Skeletal muscle tissue (tissue), 4 donors: Measurements from ENCODE around the gene WNT7B. TPM values are rescaled to one million over a fixed set of nuclear protein-coding genes. Genes with fewer than 3 reads are reported as not detected.

Experiments
- H3K27ac ChIP-seq: one replicate; pipeline ENCODE4 v1.7.0; 2013; ENCODE audit warnings: mild to moderate bottlenecking, low read depth, low read length, inconsistent platforms
- H3K27me3 ChIP-seq, 3 donors: one replicate each; pipeline ENCODE4 v1.7.0; 2013; ENCODE audit warnings: low read length in 3 of 3; ENCODE audit not compliant: control insufficient read depth in 3 of 3, insufficient read depth in 3 of 3
- H3K36me3 ChIP-seq, 3 donors: one replicate each; pipeline ENCODE4 v1.7.0; 2013; ENCODE audit warnings: low read length in 3 of 3; ENCODE audit not compliant: control insufficient read depth in 3 of 3, insufficient read depth in 3 of 3
- H3K4me1 ChIP-seq, 3 donors: one replicate each; pipeline ENCODE4 v1.7.0; 2013; ENCODE audit warnings: low read length in 3 of 3, mild to moderate bottlenecking in 3 of 3; ENCODE audit not compliant: control insufficient read depth in 3 of 3, insufficient read depth in 3 of 3
- H3K4me3 ChIP-seq, 3 donors: one replicate each; pipeline ENCODE4 v1.7.0; 2013; ENCODE audit warnings: low read length in 3 of 3
- H3K9ac ChIP-seq, 3 donors: one replicate each; pipeline ENCODE4 v1.7.0; 2013; ENCODE audit warnings: low read length in 3 of 3, mild to moderate bottlenecking in 3 of 3, moderate library complexity in 2 of 3, low read depth in 1 of 3
- H3K9me3 ChIP-seq, 3 donors: one replicate each; pipeline ENCODE4 v1.7.0; 2013; ENCODE audit warnings: low read length in 3 of 3; ENCODE audit not compliant: control insufficient read depth in 3 of 3
- total RNA-seq: library from RNA; depleted of rRNA; stranded (reverse); fragments of >200 nt; gene quantifications from one replicate; pipeline ENCODE4 v1.2.3, GENCODE V29; 2014
- donor health status: Osteomylitis.

WNT7B gene
- total RNA-seq, 1 donor from 2014 or later, result not detected

DNA sequence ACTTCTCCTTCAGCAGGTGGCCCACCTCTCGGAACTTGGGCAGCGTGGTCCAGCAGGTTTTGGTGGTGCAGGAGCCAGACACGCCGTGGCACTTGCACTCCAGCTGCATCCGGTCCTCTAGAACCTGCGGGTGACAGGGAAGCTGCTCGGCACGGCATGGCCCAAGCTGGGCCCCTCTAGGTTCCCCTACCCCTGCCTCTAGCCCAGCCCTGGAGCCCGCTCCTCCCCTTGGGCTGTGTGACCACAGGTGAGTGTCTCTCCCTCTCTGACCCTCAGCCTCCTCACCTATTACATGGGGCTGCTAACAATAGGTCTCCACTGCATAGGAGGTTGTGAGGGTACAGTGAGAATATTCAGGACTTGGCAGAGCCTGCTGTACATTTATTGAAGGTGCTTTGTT lies 53.8 kb downstream of the WNT7B start:
- no peak overlapping the region for H3K9ac ChIP-seq
- no peaks in the 10 kb centered on the region for H3K4me1 ChIP-seq
- no peaks in the 10 kb centered on the region for H3K36me3 ChIP-seq
- no peak overlapping the region for H3K27ac ChIP-seq
- H3K4me3 ChIP-seq, result no peak overlapping the region
- no peaks in the 10 kb centered on the region for H3K9me3 ChIP-seq
- peaks cover 0 to 31% (median 12%) of the 10 kb centered on the region in 3 donors for H3K27me3 ChIP-seq

DNA sequence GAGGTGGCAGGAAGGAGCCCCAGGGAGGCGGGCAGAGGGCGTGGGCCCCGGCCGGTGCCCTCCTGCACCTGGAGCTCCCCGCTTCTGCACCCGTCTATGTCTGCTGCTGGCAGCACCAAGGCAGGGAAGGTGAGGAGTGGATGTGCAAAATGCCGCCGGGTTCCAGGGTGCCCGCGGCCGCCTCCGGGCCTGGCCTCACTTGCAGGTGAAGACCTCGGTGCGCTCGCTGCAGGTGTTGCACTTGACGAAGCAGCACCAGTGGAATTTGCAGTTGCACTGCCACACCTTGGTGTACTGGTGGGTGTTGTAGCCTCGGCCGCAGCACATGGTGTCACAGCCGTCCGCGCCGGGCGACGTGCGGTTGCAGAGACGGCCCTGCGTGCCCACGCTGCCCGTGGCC lies 54.3 kb downstream of the WNT7B start:
- H3K36me3 ChIP-seq, result no peaks in the 10 kb centered on the region
- H3K4me3 ChIP-seq, result no peak overlapping the region

GRCh38 chr22:45922256-45922655 lies 54.7 kb downstream of the WNT7B start:
- Histone ChIP-seq H3K4me1 (no peaks in the 10 kb centered on the region), H3K9me3 (no peaks in the 10 kb centered on the region), H3K36me3 (no peaks in the 10 kb centered on the region), H3K27me3 (peaks cover 0 to 37% (median 19%) of the 10 kb centered on the region in 3 donors), H3K27ac (no peak overlapping the region), H3K9ac (no peak overlapping the region), H3K4me3 (no peak overlapping the region)

More for the DNA sequence above, 54.3 kb downstream of the WNT7B start:
- H3K9me3 ChIP-seq, result no peaks in the 10 kb centered on the region
- H3K9ac ChIP-seq, result no peak overlapping the region
- no peaks in the 10 kb centered on the region for H3K4me1 ChIP-seq
- H3K27ac ChIP-seq, result no peak overlapping the region
- H3K27me3 ChIP-seq, result peaks cover 0 to 36% (median 16%) of the 10 kb centered on the region in 3 donors

GRCh38 chr22:45919504-45920286 lies 57.3 kb downstream of the WNT7B start:
- Histone ChIP-seq H3K4me3 (no peak overlapping the region), H3K9ac (no peak overlapping the region), H3K4me1 (no peaks in the 10 kb centered on the region), H3K36me3 (no peaks in the 10 kb centered on the region), H3K9me3 (no peaks in the 10 kb centered on the region), H3K27ac (no peak overlapping the region), H3K27me3 (peaks cover 0 to 49% (median 19%) of the 10 kb centered on the region in 3 donors)

DNA sequence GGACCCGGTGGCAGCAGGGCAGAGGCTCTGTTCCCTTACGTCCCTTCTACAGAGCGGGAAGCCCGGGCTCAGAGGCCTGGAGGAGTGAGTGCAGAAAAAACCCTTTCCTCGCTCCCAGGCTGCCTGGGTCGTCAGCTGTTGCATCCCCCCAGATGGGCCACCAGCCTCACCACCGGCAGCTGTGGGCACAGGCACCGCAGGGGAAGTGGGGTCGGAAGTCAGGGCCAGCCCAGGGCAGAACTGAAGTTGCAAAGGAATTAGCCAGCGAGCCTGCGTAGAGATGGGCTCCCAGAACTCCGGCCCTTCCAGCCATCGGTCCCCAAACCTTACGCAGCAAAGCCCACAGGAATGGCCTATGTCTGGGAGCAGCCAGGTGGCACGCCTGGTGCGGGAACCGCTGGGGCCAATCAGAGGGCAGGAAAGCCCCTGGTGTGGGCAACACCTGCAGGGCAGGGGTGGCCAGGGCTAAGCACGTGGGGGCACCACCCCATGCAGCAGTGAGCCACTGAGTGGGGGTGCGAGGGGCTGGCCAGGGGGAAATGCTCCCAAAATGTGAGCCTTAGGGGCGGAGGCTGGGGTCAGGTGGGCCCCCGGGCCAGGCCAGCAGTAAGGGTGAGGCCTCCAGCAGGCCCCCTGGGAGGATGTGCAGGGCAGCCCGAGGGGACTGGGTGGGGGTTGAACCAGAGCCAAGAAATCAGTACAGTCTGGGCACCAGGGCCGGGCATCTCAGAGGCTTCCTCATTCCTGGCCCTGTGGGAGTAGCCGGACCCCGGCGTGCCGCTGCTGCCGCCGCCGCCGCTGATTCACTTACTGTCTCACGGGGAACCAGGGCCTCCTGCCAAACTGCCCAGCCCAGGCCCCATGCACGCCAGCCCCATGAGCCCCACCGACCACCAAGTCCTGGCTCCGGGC lies 58.2 kb downstream of the WNT7B start:
- peaks cover 0 to 51% (median 25%) of the 10 kb centered on the region in 3 donors for H3K27me3 ChIP-seq
- no peak overlapping the region for H3K4me3 ChIP-seq
- no peak overlapping the region for H3K27ac ChIP-seq
- no peaks in the 10 kb centered on the region for H3K4me1 ChIP-seq
- no peak overlapping the region for H3K9ac ChIP-seq
- H3K36me3 ChIP-seq, result no peaks in the 10 kb centered on the region
- H3K9me3 ChIP-seq, result no peaks in the 10 kb centered on the region

- Histone ChIP-seq H3K27me3 (peaks cover 0 to 46% (median 28%) of the 10 kb centered on the region in 3 donors), H3K4me3 (no peak overlapping the region), H3K4me1 (no peaks in the 10 kb centered on the region), H3K27ac (no peak overlapping the region), H3K9me3 (no peaks in the 10 kb centered on the region), H3K9ac (no peak overlapping the region), H3K36me3 (no peaks in the 10 kb centered on the region)
Observed at GRCh38 chr22:45917700-45918458, 59.1 kb downstream of the WNT7B start.

DNA sequence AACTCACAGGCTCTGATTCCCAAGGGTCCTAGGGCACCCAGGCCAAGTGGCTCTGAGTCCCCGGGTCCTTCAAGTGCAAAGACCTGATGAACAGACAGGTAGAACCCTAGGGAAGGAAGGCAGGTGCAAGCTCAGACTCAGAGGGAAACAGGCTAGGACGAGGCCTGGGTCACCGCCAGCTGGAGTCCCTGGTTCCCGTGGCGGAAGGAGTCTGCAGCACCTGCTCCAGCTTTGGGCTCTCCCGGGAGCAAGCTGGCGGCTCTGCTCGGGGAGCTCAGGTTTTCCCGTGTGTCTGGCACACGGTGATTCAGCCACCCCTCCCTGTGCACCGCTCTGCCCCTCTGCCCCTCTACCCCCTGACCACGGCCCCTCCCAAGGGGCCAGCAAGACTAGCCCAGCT lies 59.8 kb downstream of the WNT7B start:
- Histone ChIP-seq H3K9ac (no peak overlapping the region), H3K27me3 (peaks cover 0 to 43% (median 28%) of the 10 kb centered on the region in 3 donors), H3K36me3 (no peaks in the 10 kb centered on the region)

DNA sequence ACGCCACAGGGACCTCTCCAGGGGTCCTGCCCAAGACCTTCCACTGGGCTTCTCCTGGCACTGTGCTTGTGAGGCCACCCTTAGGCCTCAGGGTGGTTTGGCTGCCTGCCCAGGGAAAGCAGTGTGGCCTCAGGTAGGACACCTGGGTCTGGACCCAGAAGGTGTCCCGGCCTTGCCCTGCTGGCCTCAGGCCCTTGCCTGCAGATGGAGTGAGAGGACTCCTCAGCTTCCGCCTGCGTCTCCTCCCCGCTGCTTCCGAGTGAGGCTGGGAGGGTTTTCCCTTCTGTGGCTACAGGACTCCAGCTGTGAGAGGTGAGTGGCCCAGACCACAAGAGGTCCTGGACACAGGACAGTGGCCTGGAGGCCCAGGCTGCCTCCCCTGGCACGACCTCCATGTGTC lies 60.4 kb downstream of the WNT7B start:
- no peaks in the 10 kb centered on the region for H3K36me3 ChIP-seq
- H3K9ac ChIP-seq, result no peak overlapping the region
- H3K4me3 ChIP-seq, result no peak overlapping the region
- no peaks in the 10 kb centered on the region for H3K9me3 ChIP-seq
- peaks cover 0 to 43% (median 28%) of the 10 kb centered on the region in 3 donors for H3K27me3 ChIP-seq
- H3K27ac ChIP-seq, result no peak overlapping the region
- H3K4me1 ChIP-seq, result peaks cover 6 to 12% (median 7%) of the 10 kb centered on the region in 3 donors

More for the DNA sequence above, 59.8 kb downstream of the WNT7B start:
- Histone ChIP-seq H3K27ac (no peak overlapping the region), H3K4me3 (no peak overlapping the region), H3K4me1 (peaks cover under 1 to 6% (median 1%) of the 10 kb centered on the region in 3 donors), H3K9me3 (no peaks in the 10 kb centered on the region)

GRCh38 chr22:45915841-45916240 lies 61.1 kb downstream of the WNT7B start:
- H3K27ac ChIP-seq, result no peak overlapping the region
- H3K4me1 ChIP-seq, result peaks cover 6 to 15% (median 9%) of the 10 kb centered on the region in 3 donors
- peaks cover 0 to 43% (median 28%) of the 10 kb centered on the region in 3 donors for H3K27me3 ChIP-seq
- no peak overlapping the region for H3K4me3 ChIP-seq
- H3K36me3 ChIP-seq, result no peaks in the 10 kb centered on the region
- H3K9me3 ChIP-seq, result no peaks in the 10 kb centered on the region
- H3K9ac ChIP-seq, result no peak overlapping the region
